Right lobe of liver (tissue), 6 donors: ENCODE results near the gene DNM3. TPM values are rescaled to one million over a fixed set of nuclear protein-coding genes. Genes with fewer than 3 reads are reported as not detected.

Source experiments
- ATAC-seq, 4 donors: fragments of 200-7000 bp; cut with Tn5 transposase; one replicate each; pipeline ENCODE4 v1.9.1; 2020; ENCODE audit warnings: mild to moderate bottlenecking in 4 of 4, moderate library complexity in 4 of 4
- DNase-seq, 3 donors: peaks; one replicate each; pipeline ENCODE4 v3.0.0-alpha.2; 2020
- H3K27ac ChIP-seq, 3 donors: fragments of 200-600 bp; one replicate each; pipeline ENCODE4 v1.8.0; 2022
- H3K27me3 ChIP-seq, 2 donors: fragments of 200-600 bp; one replicate each; pipeline ENCODE4 v1.8.0; 2022
- H3K36me3 ChIP-seq, 4 donors: fragments of 200-600 bp; sonication (generic) in 1 of 4; one replicate each; pipeline versions ENCODE4 v1.5.1 to v1.8.0; 2017 to 2022; ENCODE audit warnings: control low read depth in 1 of 4
- H3K4me1 ChIP-seq, 4 donors: fragments of 200-600 bp; sonication (generic) in 1 of 4; one replicate each; pipeline versions ENCODE4 v1.5.1 to v1.8.0; 2017 to 2022; ENCODE audit warnings: control low read depth in 1 of 4
- H3K4me3 ChIP-seq, 3 donors: fragments of 200-600 bp; one replicate each; pipeline ENCODE4 v1.8.0; 2022
- H3K9me3 ChIP-seq, 4 donors: fragments of 200-600 bp; sonication (generic) in 1 of 4; one replicate each; pipeline versions ENCODE4 v1.5.1 to v1.8.0; 2017 to 2022; ENCODE audit warnings: control low read depth in 1 of 4
- CTCF ChIP-seq, 4 donors: fragments of 200-600 bp in 3 of 4; fragments of 450-650 bp in 1 of 4; IDR thresholded peaks; one replicate each; pipeline versions ENCODE4 v1.5.1 to v1.8.0; 2016 to 2022; ENCODE audit warnings: antibody characterized with exemption in 4 of 4, mild to moderate bottlenecking in 2 of 4
- POLR2A ChIP-seq: fragments of 450-650 bp; IDR thresholded peaks from one replicate; pipeline ENCODE4 v1.6.1; 2017; ENCODE audit warnings: antibody characterized with exemption, mild to moderate bottlenecking
- WGBS: methylation state at CpG from one replicate; pipeline ENCODE4 v1.1.6; 2018; ENCODE audit warnings: low coverage, low lambda C conversion rate; ENCODE audit not compliant: insufficient coverage; ENCODE audit errors: missing lambda C conversion rate; 5-methylcytosine and 5-hydroxymethylcytosine counted together
- intact Hi-C, 2 donors: fragments of 100-400 bp; cut with DNase I; formaldehyde crosslinking; loops; one replicate each; pipeline versions ENCODE4 v1.11.2 to v1.14.1; 2022
- total RNA-seq, 6 experiments: library from RNA; depleted of rRNA in 2 of 6; stranded (reverse); fragments of >200 nt in 2 of 6; fragmentation: NEBNext Ultra II Directional in 3 of 6; extraction: Animal tissue kit (Norgen Biotek cat#: 25700) in 3 of 6; gene quantifications; one replicate each; pipeline versions ENCODE4 v1.1.0 to v1.2.4, GENCODE V29; 2016 to 2023
- donor health status: DM: no; HTN: yes; CAD: no.
- donor health status: DM: no; HTN: no; CAD: no.
- donor health status: DM: no; HTN: no; CAD: no.
- donor health status: DM: no; HTN: yes; CAD: no.
- donor health status: DM: no; HTN: yes; CAD: no.

The DNM3 gene
- total RNA-seq, 6 experiments from 2014 or later: 0.29 to 0.92 (median 0.43) TPM

- intact Hi-C loops: loop anchor here in 1 of 2 donors (10.0 kb wide), 1 partner anchor 145 kb away; no protein-coding TSS in a partner anchor
- WGBS: 50% methylated on average over 2 of the region's 2 CpGs
- Histone ChIP-seq H3K4me1 (no peaks in the 10 kb centered on the region), H3K9me3 (no peaks in the 10 kb centered on the region), H3K36me3 (no peaks in the 10 kb centered on the region), H3K4me3 (no peak overlapping the region), H3K27ac (no peak overlapping the region), H3K27me3 (no peaks in the 10 kb centered on the region)
- no peak for ATAC-seq
- no peak for DNase-seq
- no peak for TF ChIP-seq CTCF (IDR thresholded peaks at IDR 0.05)
- no peak for TF ChIP-seq POLR2A
Observed at GRCh38 chr1:171809834-171810233, 31.5 kb upstream of the DNM3 start.

- ATAC-seq: no peak
- no peak overlapping the region for H3K4me3 ChIP-seq
- no peak overlapping the region for H3K27ac ChIP-seq
- H3K4me1 ChIP-seq: no peaks in the 10 kb centered on the region
- intact Hi-C loops: loop anchor here in 1 of 2 donors (10.0 kb wide), 1 partner anchor 143 kb away; no protein-coding TSS in a partner anchor
- H3K9me3 ChIP-seq: no peaks in the 10 kb centered on the region
- no peaks in the 10 kb centered on the region for H3K27me3 ChIP-seq
- no peak for DNase-seq
- TF ChIP-seq CTCF (IDR thresholded peaks at IDR 0.05) (no peak), POLR2A (no peak)
- no peaks in the 10 kb centered on the region for H3K36me3 ChIP-seq
Observed at GRCh38 chr1:171811672-171812071, 29.6 kb upstream of the DNM3 start.

- no peaks in the 10 kb centered on the region for H3K4me1 ChIP-seq
- no peak for TF ChIP-seq CTCF (IDR thresholded peaks at IDR 0.05)
- TF ChIP-seq POLR2A: no peak
- no peak overlapping the region for H3K4me3 ChIP-seq
- ATAC-seq: no peak
- no peaks in the 10 kb centered on the region for H3K36me3 ChIP-seq
- no peaks in the 10 kb centered on the region for H3K9me3 ChIP-seq
- WGBS: 54% methylated on average over 2 of the region's 2 CpGs
- no peak overlapping the region for H3K27ac ChIP-seq
- no peaks in the 10 kb centered on the region for H3K27me3 ChIP-seq
- DNase-seq: no peak
- intact Hi-C loops: loop anchor here in 1 of 2 donors (10.0 kb wide), 1 partner anchor 140 kb away; no protein-coding TSS in a partner anchor
Observed at GRCh38 chr1:171814692-171815091, 26.6 kb upstream of the DNM3 start.

GRCh38 chr1:171816300-171816901 lies 24.9 kb upstream of the DNM3 start:
- Histone ChIP-seq H3K4me3 (no peak overlapping the region), H3K9me3 (no peaks in the 10 kb centered on the region), H3K36me3 (no peaks in the 10 kb centered on the region), H3K27me3 (no peaks in the 10 kb centered on the region), H3K27ac (no peak overlapping the region), H3K4me1 (no peaks in the 10 kb centered on the region)
- DNase-seq (no peak), ATAC-seq (no peak)
- intact Hi-C loops: loop anchor here in 1 of 2 donors (10.0 kb wide), 1 partner anchor 138 kb away; no protein-coding TSS in a partner anchor
- TF ChIP-seq POLR2A (no peak), CTCF (IDR thresholded peaks at IDR 0.05) (no peak)
- WGBS: 66% methylated on average over 3 of the region's 3 CpGs
